ENCODE data around the gene ZNF76. TPM values are rescaled to one million over a fixed set of nuclear protein-coding genes. Genes with fewer than 3 reads are reported as not detected.

Gene ZNF76
- total and polyA plus RNA-seq, 9 of the 15 experiments (the other 6 are each of a cell fraction or from before 2014, with no cell fraction given), result 1.2 to 17.8 (median 10.7) TPM

DNA sequence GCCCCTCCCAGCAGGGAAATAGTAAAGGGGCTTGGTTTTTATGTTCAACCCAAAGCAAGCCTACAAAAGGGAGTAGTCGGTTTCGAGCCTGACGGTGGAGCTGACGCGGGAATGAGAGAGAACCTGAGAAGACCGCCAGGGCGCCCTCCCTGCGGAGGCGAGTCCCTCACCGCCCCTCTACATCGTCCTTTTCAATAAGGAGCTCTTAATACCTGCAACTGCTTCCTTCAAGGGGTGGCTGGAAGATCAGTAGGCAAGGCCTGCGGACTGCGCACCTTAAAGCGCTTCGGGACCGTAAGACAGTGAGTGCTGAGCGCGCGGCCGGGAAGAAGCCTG is 709 bp upstream of the ZNF76 start (continued):
- TF ChIP-seq, protein P1, sequence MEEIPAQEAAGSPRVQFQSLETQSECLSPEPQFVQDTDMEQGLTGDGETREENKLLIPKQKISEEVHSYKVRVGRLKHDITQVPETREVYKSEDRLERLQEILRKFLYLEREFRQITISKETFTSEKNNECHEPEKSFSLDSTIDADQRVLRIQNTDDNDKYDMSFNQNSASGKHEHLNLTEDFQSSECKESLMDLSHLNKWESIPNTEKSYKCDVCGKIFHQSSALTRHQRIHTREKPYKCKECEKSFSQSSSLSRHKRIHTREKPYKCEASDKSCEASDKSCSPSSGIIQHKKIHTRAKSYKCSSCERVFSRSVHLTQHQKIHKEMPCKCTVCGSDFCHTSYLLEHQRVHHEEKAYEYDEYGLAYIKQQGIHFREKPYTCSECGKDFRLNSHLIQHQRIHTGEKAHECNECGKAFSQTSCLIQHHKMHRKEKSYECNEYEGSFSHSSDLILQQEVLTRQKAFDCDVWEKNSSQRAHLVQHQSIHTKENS (CRISPR knock-in tag; IDR thresholded peaks at IDR 0.05), result no peak
- TF ChIP-seq, protein P2, sequence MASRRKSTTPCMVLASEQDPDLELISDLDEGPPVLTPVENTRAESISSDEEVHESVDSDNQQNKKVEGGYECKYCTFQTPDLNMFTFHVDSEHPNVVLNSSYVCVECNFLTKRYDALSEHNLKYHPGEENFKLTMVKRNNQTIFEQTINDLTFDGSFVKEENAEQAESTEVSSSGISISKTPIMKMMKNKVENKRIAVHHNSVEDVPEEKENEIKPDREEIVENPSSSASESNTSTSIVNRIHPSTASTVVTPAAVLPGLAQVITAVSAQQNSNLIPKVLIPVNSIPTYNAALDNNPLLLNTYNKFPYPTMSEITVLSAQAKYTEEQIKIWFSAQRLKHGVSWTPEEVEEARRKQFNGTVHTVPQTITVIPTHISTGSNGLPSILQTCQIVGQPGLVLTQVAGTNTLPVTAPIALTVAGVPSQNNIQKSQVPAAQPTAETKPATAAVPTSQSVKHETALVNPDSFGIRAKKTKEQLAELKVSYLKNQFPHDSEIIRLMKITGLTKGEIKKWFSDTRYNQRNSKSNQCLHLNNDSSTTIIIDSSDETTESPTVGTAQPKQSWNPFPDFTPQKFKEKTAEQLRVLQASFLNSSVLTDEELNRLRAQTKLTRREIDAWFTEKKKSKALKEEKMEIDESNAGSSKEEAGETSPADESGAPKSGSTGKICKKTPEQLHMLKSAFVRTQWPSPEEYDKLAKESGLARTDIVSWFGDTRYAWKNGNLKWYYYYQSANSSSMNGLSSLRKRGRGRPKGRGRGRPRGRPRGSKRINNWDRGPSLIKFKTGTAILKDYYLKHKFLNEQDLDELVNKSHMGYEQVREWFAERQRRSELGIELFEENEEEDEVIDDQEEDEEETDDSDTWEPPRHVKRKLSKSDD (conservative IDR thresholded peaks at IDR 0.05; ENCODE audit: low read length), result no peak
- TF ChIP-seq KAT7 (CRISPR knock-in tag; IDR thresholded peaks at IDR 0.05; ENCODE audit: borderline replicate concordance) (no peak), ZNF224 (CRISPR knock-in tag; IDR thresholded peaks at IDR 0.05) (no peak), NR2C2 (CRISPR knock-in tag; IDR thresholded peaks at IDR 0.05) (no peak), NR2C2 (tag; IDR thresholded peaks at IDR 0.05) (no peak), TCFL5 (CRISPR knock-in tag; conservative IDR thresholded peaks at IDR 0.05) (no peak), TEAD1 (CRISPR knock-in tag; IDR thresholded peaks at IDR 0.05) (no peak; a peak in 1 of 4 replicates), HMG20A (CRISPR knock-in tag; conservative IDR thresholded peaks at IDR 0.05) (no peak), MAZ (CRISPR knock-in tag; conservative IDR thresholded peaks at IDR 0.05 in 1 of 2, IDR thresholded peaks at IDR 0.05 in 1 of 2) (no peak), DACH1 (IDR thresholded peaks at IDR 0.05; ENCODE audit: partially characterized antibody) (no peak), TSC22D4 (tag; IDR thresholded peaks at IDR 0.05) (no peak), ZNF121 (CRISPR knock-in tag; conservative IDR thresholded peaks at IDR 0.05) (no peak), TEAD4 (IDR thresholded peaks at IDR 0.05; ENCODE audit: low read length) (no peak), TEAD4 (CRISPR knock-in tag; IDR thresholded peaks at IDR 0.05; ENCODE audit: borderline replicate concordance) (no peak), KHSRP (IDR thresholded peaks at IDR 0.05) (no peak), BCOR (IDR thresholded peaks at IDR 0.05) (0 out of 2 replicates have a peak, but pooled peaks have one; percentile 10)
- TF ChIP-seq, protein P3, sequence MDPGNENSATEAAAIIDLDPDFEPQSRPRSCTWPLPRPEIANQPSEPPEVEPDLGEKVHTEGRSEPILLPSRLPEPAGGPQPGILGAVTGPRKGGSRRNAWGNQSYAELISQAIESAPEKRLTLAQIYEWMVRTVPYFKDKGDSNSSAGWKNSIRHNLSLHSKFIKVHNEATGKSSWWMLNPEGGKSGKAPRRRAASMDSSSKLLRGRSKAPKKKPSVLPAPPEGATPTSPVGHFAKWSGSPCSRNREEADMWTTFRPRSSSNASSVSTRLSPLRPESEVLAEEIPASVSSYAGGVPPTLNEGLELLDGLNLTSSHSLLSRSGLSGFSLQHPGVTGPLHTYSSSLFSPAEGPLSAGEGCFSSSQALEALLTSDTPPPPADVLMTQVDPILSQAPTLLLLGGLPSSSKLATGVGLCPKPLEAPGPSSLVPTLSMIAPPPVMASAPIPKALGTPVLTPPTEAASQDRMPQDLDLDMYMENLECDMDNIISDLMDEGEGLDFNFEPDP (CRISPR knock-in tag; IDR thresholded peaks at IDR 0.05), result no peak

Data from K562 (cell line).